Stomach (tissue), 4 donors: Measurements from ENCODE around the gene FTSJ3.
"Not testable (repeated sequence)": the region's sequence is repeated elsewhere in the genome, so short reads cannot be mapped to it uniquely, and the experiment has no call there.

Experiments
- EP300 ChIP-seq: sonication (generic); formaldehyde crosslinking; IDR thresholded peaks from one replicate; pipeline ENCODE4 v1.6.1; 2017; ENCODE audit warnings: antibody characterized with exemption
- POLR2A ChIP-seq, 4 donors: fragments of 450-650 bp; IDR thresholded peaks; one replicate each; pipeline ENCODE4 v1.6.1; 2016; ENCODE audit warnings: antibody characterized with exemption in 4 of 4, control low read depth in 2 of 4, mild to moderate bottlenecking in 1 of 4, moderate library complexity in 1 of 4
- TF ChIP-seq, protein P1 (sequence below), 7 experiments: fragments of 450-650 bp in 4 of 7; fragments of 200-600 bp in 3 of 7; sonication (generic) in 3 of 7; IDR thresholded peaks; one replicate each; pipeline ENCODE4 v1.5.1; 2016 to 2019; ENCODE audit warnings: antibody characterized with exemption in 7 of 7, control low read depth in 2 of 7, mild to moderate bottlenecking in 1 of 7

DNA sequence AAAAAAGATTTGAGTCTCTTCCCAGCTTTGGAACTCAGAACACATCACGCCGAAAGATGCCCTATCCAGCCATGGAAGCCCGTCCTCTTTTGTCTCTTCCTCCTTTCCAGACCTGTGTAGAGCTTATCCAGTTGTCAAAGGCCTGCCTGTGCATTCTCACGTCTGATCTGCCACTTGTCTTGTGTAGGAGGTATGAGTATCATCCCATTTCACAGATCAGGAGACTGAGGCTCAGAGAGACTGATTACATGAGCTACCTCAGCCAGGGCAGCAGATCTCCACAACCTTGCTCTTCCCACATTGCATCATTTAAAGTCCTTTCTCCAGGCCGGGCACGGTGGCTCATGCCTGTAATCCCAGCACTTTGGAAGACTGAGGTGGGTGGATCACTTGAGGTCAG lies 47.2 kb upstream of the FTSJ3 start:
- TF ChIP-seq, protein P1, sequence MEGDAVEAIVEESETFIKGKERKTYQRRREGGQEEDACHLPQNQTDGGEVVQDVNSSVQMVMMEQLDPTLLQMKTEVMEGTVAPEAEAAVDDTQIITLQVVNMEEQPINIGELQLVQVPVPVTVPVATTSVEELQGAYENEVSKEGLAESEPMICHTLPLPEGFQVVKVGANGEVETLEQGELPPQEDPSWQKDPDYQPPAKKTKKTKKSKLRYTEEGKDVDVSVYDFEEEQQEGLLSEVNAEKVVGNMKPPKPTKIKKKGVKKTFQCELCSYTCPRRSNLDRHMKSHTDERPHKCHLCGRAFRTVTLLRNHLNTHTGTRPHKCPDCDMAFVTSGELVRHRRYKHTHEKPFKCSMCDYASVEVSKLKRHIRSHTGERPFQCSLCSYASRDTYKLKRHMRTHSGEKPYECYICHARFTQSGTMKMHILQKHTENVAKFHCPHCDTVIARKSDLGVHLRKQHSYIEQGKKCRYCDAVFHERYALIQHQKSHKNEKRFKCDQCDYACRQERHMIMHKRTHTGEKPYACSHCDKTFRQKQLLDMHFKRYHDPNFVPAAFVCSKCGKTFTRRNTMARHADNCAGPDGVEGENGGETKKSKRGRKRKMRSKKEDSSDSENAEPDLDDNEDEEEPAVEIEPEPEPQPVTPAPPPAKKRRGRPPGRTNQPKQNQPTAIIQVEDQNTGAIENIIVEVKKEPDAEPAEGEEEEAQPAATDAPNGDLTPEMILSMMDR (IDR thresholded peaks at IDR 0.05): not testable (repeated sequence)
- not testable (repeated sequence) for TF ChIP-seq POLR2A (IDR thresholded peaks at IDR 0.05); EP300
